GM12801 (cell line): ENCODE data around the gene LRRC10.

Experiments
- CTCF ChIP-seq: IDR thresholded peaks from one replicate; pipeline ENCODE4 v1.5.1; 2011; ENCODE audit warnings: control low read depth; ENCODE audit not compliant: insufficient read length; ENCODE audit errors: extremely low read depth

Gene LRRC10

GRCh38 chr12:69639400-69640016 lies 28.8 kb upstream of the LRRC10 start:
- TF ChIP-seq CTCF, result no peak

- TF ChIP-seq CTCF, result no peak
Measured at GRCh38 chr12:69633061-69633460, 22.4 kb upstream of the LRRC10 start.

GRCh38 chr12:69630191-69630590 lies 19.5 kb upstream of the LRRC10 start:
- TF ChIP-seq CTCF, result no peak

- no peak for TF ChIP-seq CTCF
Measured at GRCh38 chr12:69627501-69627900, 16.8 kb upstream of the LRRC10 start.

- TF ChIP-seq CTCF, result no peak
Measured at GRCh38 chr12:69623970-69624369, 13.3 kb upstream of the LRRC10 start.

- no peak for TF ChIP-seq CTCF
Measured at GRCh38 chr12:69621551-69621950, 10.8 kb upstream of the LRRC10 start.

GRCh38 chr12:69620921-69621320 lies 10.2 kb upstream of the LRRC10 start:
- TF ChIP-seq CTCF, result no peak
